Activated B cell treated with CpG ODN at 0.5 μM for 24 hours (primary cell): ENCODE data around the gene TM2D3. TPM values are rescaled to one million over a fixed set of nuclear protein-coding genes. Genes with fewer than 3 reads are reported as not detected.

Experiments used
- ATAC-seq: fragments of 200-7000 bp; cut with Tn5 transposase; one replicate; pipeline ENCODE4 v1.10.0; 2021; ENCODE audit warnings: low read depth, mild to moderate bottlenecking, moderate library complexity
- CTCF ChIA-PET: fragments of 350-600 bp; sonication (Branson Sonifier 250); formaldehyde crosslinking; loops from one replicate; lab custom pipeline; 2021; ENCODE audit warnings: antibody characterized with exemption; lab: Charles Lee
- POLR2A ChIA-PET: fragments of 350-600 bp; sonication (Branson Sonifier 250); formaldehyde crosslinking; loops from one replicate; lab custom pipeline; 2021; ENCODE audit warnings: antibody characterized with exemption; lab: Charles Lee
- DNase-seq: peaks from one replicate; pipeline ENCODE4 v3.0.0; 2022
- H3K27ac Mint-ChIP-seq: one replicate; pipeline ENCODE4 v1.8.0; 2020; ENCODE audit warnings: mixed read lengths
- H3K27me3 Mint-ChIP-seq: one replicate; pipeline ENCODE4 v1.8.0; 2021; ENCODE audit warnings: mixed read lengths
- H3K36me3 Mint-ChIP-seq: one replicate; pipeline ENCODE4 v1.8.0; 2021; ENCODE audit warnings: low read depth, mixed read lengths
- H3K4me1 Mint-ChIP-seq: one replicate; pipeline ENCODE4 v1.8.0; 2021; ENCODE audit warnings: mixed read lengths
- H3K4me3 Mint-ChIP-seq: one replicate; pipeline ENCODE4 v1.8.0; 2020; ENCODE audit warnings: mild to moderate bottlenecking, mixed read lengths
- H3K9me3 Mint-ChIP-seq: one replicate; pipeline ENCODE4 v1.8.0; 2020; ENCODE audit warnings: mixed read lengths
- intact Hi-C: fragments of 100-400 bp; cut with micrococcal nuclease; formaldehyde crosslinking; loops from one replicate; pipeline ENCODE4 v1.15.1; 2024
- total RNA-seq: library from RNA; stranded (reverse); gene quantifications from 2 replicates; pipeline ENCODE4 v1.2.3, GENCODE V29; 2022
- TF ChIP-seq, protein P1 (sequence below): fragments of 200-600 bp; IDR thresholded peaks from one replicate; pipeline ENCODE4 v1.8.0; 2022; ENCODE audit warnings: antibody characterized with exemption, mild to moderate bottlenecking

Gene TM2D3
- total RNA-seq, 1 donor from 2014 or later = 49.9 TPM

DNA sequence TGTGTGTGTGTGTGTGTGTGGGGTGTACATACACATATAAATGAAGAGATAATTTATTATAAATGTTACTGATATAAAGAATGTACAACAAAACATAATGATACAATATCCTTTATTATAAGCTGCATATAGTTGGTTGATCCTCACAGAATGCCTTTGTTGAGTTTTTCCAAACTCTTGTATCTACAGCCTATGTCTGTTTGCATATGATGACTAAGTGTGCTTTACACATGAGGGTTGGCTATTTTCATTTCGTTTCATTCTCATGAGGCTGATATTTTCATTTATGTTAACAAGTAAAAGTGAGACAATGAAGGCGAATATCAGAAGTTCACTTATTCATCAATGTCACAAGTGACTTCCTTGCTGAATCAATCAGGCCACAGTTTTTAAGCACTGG is 45.1 kb downstream of the TM2D3 start:
- H3K4me1 Mint-ChIP-seq = no peaks in the 10 kb centered on the region
- DNase-seq = no peak
- intact Hi-C loops = no loop called here
- no peak for ATAC-seq
- CTCF ChIA-PET = no interaction called here
- no peaks in the 10 kb centered on the region for H3K36me3 Mint-ChIP-seq
- no peak overlapping the region for H3K4me3 Mint-ChIP-seq
- POLR2A ChIA-PET = no interaction called here
- peaks cover 2% of the 10 kb centered on the region for H3K9me3 Mint-ChIP-seq
- TF ChIP-seq, protein P1, sequence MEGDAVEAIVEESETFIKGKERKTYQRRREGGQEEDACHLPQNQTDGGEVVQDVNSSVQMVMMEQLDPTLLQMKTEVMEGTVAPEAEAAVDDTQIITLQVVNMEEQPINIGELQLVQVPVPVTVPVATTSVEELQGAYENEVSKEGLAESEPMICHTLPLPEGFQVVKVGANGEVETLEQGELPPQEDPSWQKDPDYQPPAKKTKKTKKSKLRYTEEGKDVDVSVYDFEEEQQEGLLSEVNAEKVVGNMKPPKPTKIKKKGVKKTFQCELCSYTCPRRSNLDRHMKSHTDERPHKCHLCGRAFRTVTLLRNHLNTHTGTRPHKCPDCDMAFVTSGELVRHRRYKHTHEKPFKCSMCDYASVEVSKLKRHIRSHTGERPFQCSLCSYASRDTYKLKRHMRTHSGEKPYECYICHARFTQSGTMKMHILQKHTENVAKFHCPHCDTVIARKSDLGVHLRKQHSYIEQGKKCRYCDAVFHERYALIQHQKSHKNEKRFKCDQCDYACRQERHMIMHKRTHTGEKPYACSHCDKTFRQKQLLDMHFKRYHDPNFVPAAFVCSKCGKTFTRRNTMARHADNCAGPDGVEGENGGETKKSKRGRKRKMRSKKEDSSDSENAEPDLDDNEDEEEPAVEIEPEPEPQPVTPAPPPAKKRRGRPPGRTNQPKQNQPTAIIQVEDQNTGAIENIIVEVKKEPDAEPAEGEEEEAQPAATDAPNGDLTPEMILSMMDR = no peak
- H3K27ac Mint-ChIP-seq = no peak overlapping the region
- H3K27me3 Mint-ChIP-seq = peaks cover 7% of the 10 kb centered on the region

DNA sequence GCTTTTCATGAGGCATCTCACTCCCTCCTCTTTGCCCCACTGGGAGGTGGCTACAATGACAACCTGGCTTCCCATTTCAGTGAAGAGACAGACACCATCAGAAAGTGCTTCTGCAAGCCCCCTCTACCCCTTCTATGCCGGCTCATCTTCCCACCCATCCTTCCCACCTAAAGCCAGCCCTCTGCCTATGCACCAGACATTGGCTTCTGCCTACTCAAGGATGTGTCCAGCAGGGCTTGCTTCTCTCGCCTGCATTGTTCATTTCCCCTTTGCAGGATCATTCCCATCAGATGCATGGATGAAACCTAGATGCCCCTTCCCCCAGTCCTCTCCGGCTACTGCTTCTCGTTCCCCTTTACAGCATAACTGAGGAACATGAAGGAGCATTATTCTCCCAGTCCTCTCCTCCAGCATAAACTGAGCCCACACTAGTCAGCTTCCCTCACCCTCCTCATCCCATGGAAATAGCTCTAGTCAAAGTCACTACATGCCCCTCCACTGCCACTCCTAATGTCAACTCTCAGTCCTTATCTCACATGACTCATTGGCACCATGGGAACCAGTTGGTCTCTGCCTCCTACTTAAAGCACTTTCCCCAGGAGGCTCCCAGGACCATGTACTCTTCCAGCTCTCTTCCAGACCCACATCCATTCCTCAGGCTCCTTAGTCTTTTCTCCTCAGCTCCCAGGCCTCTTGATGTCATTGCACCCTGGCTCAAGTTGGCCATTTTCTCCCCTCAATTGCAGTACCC is 47.9 kb downstream of the TM2D3 start:
- Mint-ChIP-seq H3K27me3 (peaks cover 15% of the 10 kb centered on the region), H3K4me3 (no peak overlapping the region), H3K9me3 (peaks cover 2% of the 10 kb centered on the region), H3K36me3 (no peaks in the 10 kb centered on the region), H3K4me1 (no peaks in the 10 kb centered on the region), H3K27ac (no peak overlapping the region)
- TF ChIP-seq, protein P1 = no peak
- DNase-seq = no peak
- CTCF ChIA-PET = no interaction called here
- POLR2A ChIA-PET = no interaction called here
- intact Hi-C loops = no loop called here
- no peak for ATAC-seq

DNA sequence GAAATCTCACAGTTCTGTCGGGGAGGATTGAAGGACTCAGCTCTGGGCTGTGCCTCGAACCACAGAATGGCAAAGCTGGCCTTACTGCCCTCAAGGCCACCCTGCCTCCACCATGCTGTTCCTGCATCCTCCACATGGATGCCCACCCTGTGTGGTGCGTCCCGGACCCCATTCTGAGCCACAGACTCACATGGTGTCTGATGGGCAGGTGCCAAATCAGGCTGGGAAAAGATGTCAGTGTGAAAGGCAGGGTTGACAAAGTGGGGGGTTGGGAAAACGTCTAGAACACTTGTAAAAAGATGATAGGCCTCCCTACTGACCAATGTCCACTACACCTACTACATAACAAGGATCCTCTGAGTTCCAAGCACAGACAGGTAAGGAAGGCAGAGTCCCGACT is 49.4 kb downstream of the TM2D3 start:
- intact Hi-C loops = no loop called here
- Mint-ChIP-seq H3K4me3 (no peak overlapping the region), H3K27me3 (peaks cover 17% of the 10 kb centered on the region), H3K9me3 (peaks cover 2% of the 10 kb centered on the region), H3K36me3 (no peaks in the 10 kb centered on the region), H3K27ac (no peak overlapping the region), H3K4me1 (no peaks in the 10 kb centered on the region)
- TF ChIP-seq, protein P1 = no peak
- CTCF ChIA-PET = no interaction called here
- no peak for ATAC-seq
- DNase-seq = no peak
- POLR2A ChIA-PET = no interaction called here

DNA sequence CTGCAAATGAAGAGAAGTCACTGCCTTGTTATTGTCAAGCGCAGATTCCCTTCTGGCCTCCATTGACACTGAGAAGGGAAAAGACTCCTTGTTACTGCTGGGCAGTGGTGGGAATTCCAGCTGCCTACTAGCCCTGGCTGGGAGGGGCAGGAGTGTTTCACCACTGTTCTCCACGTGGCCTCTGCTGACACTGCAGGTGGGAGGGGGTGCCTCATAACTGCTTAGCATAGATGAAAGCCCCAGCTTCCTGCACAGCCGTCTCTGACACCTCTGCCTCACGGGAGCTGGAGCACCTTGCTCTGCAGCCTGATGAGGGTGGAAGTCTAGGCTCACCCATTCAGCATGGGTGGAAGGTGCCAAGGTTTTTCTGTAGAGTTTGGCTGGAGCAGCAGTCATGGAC is 52.1 kb downstream of the TM2D3 start:
- H3K27me3 Mint-ChIP-seq = peaks cover 42% of the 10 kb centered on the region
- H3K4me3 Mint-ChIP-seq = no peak overlapping the region
- DNase-seq (no peak), ATAC-seq (no peak)
- CTCF ChIA-PET = no interaction called here
- POLR2A ChIA-PET = no interaction called here
- intact Hi-C loops = no loop called here
- peaks cover 21% of the 10 kb centered on the region for H3K9me3 Mint-ChIP-seq
- H3K4me1 Mint-ChIP-seq = no peaks in the 10 kb centered on the region
- TF ChIP-seq, protein P1 = no peak
- no peak overlapping the region for H3K27ac Mint-ChIP-seq
- H3K36me3 Mint-ChIP-seq = no peaks in the 10 kb centered on the region

DNA sequence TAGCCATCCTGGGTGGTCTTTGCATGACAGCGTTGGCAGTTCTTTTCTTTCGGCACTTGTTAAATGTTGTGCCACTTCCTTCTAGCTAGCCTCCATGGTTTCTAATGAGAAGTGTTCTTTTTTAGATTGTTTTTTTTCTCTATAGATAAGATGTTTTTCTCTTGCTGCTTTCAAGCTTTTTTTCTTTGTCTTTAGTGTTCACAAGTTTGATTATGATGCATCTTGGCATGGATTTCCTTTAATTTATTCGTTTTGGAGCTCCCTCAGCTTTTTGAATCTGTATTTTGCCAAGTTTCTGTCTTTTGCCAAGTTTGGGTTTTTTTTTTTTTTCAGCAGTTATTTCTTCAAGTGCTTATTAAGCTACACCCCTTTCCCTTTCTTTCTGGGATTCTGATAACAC is 53.1 kb downstream of the TM2D3 start:
- H3K9me3 Mint-ChIP-seq = peaks cover 20% of the 10 kb centered on the region
- no peak overlapping the region for H3K4me3 Mint-ChIP-seq
- TF ChIP-seq, protein P1 = no peak
- ChIA-PET POLR2A (no interaction called here), CTCF (no interaction called here)
- H3K27ac Mint-ChIP-seq = no peak overlapping the region
- intact Hi-C loops = no loop called here
- ATAC-seq = no peak
- no peaks in the 10 kb centered on the region for H3K4me1 Mint-ChIP-seq
- no peak for DNase-seq
- peaks cover 42% of the 10 kb centered on the region for H3K27me3 Mint-ChIP-seq
- H3K36me3 Mint-ChIP-seq = no peaks in the 10 kb centered on the region
